Esophagus squamous epithelium (tissue), 5 donors: ENCODE measurements around the gene ACOX2. TPM values are rescaled to one million over a fixed set of nuclear protein-coding genes. Genes with fewer than 3 reads are reported as not detected.

Experiments
- DNase-seq: peaks from one replicate; lab custom pipeline; 2025; lab: John Stamatoyannopoulos, UW
- H3K27ac ChIP-seq, 4 donors: fragments of 200-600 bp; sonication (generic); one replicate each; pipeline ENCODE4 v1.5.1; 2016 to 2019; ENCODE audit warnings: mild to moderate bottlenecking in 1 of 4
- H3K27me3 ChIP-seq, 4 donors: fragments of 200-600 bp; sonication (generic); 1 replicate in 3 of 4; 2 replicates in 1 of 4; pipeline versions ENCODE4 v1.5.1 to v1.6.0; 2017 to 2021; ENCODE audit warnings: antibody characterized with exemption in 1 of 4
- H3K36me3 ChIP-seq, 3 donors: fragments of 200-600 bp; sonication (generic); one replicate each; pipeline ENCODE4 v1.5.1; 2016 to 2019
- H3K4me1 ChIP-seq, 3 donors: fragments of 200-600 bp; sonication (generic); one replicate each; pipeline ENCODE4 v1.5.1; 2017 to 2019
- H3K4me3 ChIP-seq, 4 donors: fragments of 200-600 bp; sonication (generic); 1 replicate in 3 of 4; 2 replicates in 1 of 4; pipeline ENCODE4 v1.5.1; 2016 to 2019; ENCODE audit warnings: mild to moderate bottlenecking in 2 of 4, moderate library complexity in 1 of 4
- H3K9me3 ChIP-seq, 3 donors: fragments of 200-600 bp; sonication (generic); one replicate each; pipeline ENCODE4 v1.5.1; 2016 to 2019
- CTCF ChIP-seq, 6 experiments: fragments of 450-650 bp in 4 of 6; fragments of 200-600 bp in 2 of 6; sonication (generic) in 2 of 6; IDR thresholded peaks; one replicate each; pipeline ENCODE4 v1.5.1; 2016 to 2019; ENCODE audit warnings: antibody characterized with exemption in 6 of 6, mild to moderate bottlenecking in 4 of 6, moderate library complexity in 4 of 6
- POLR2A ChIP-seq, 4 donors: fragments of 450-650 bp; IDR thresholded peaks; one replicate each; pipeline ENCODE4 v1.6.1; 2017; ENCODE audit warnings: antibody characterized with exemption in 4 of 4, mild to moderate bottlenecking in 4 of 4, moderate library complexity in 3 of 4
- WGBS, 2 donors: methylation state at CpG; one replicate each; pipeline ENCODE4 v1.1.5; 2018; 5-methylcytosine and 5-hydroxymethylcytosine counted together
- intact Hi-C: fragments of 100-400 bp; cut with DNase I; formaldehyde crosslinking; loops from one replicate; pipeline ENCODE4 v1.15.0; 2022
- total RNA-seq, 4 donors: library from RNA; depleted of rRNA; stranded (reverse); fragments of >200 nt; gene quantifications; one replicate each; pipeline ENCODE4 v1.1.0, GENCODE V29; 2016
- donor health status: DM: yes; HTN: yes; CAD: no.

ACOX2 gene
- total RNA-seq, 4 donors from 2014 or later = 5.3 to 14.1 (median 10.0) TPM

GRCh38 chr3:58572634-58573230, 35.7 kb upstream of the ACOX2 start:
- no peak for DNase-seq
- Histone ChIP-seq H3K4me1 (peaks cover 7 to 61% (median 20%) of the 10 kb centered on the region in 3 donors), H3K9me3 (no peaks in the 10 kb centered on the region), H3K27me3 (peaks cover 0 to 3% (median 0%) of the 10 kb centered on the region in 4 donors), H3K27ac (peak overlapping the region in 1 of 4 donors; percentile 6), H3K4me3 (no peak overlapping the region), H3K36me3 (peaks cover 0 to 9% (median 0%) of the 10 kb centered on the region in 3 donors)
- intact Hi-C loops = no loop called here
- 93 to 97% methylated on average over 6 to 7 of the region's 7 CpGs for WGBS, 2 donors
- TF ChIP-seq CTCF (IDR thresholded peaks at IDR 0.05) = no peak
- no peak for TF ChIP-seq POLR2A (IDR thresholded peaks at IDR 0.05)

GRCh38 chr3:58572013-58572633, 35.1 kb upstream of the ACOX2 start:
- H3K27ac ChIP-seq = peak overlapping the region in 1 of 4 donors; percentile 6
- TF ChIP-seq POLR2A (IDR thresholded peaks at IDR 0.05) (no peak), CTCF (IDR thresholded peaks at IDR 0.05) (no peak)
- no peak for DNase-seq

GRCh38 chr3:58570851-58571250, 33.9 kb upstream of the ACOX2 start:
- intact Hi-C loops = no loop called here
- Histone ChIP-seq H3K4me1 (peaks cover 0 to 42% (median 5%) of the 10 kb centered on the region in 3 donors), H3K27me3 (no peaks in the 10 kb centered on the region), H3K9me3 (no peaks in the 10 kb centered on the region), H3K36me3 (peaks cover 0 to 28% (median 6%) of the 10 kb centered on the region in 3 donors), H3K27ac (no peak overlapping the region), H3K4me3 (no peak overlapping the region)
- TF ChIP-seq POLR2A (IDR thresholded peaks at IDR 0.05) = no peak
- no peak for TF ChIP-seq CTCF (IDR thresholded peaks at IDR 0.05)
- no peak for DNase-seq
- 86 to 89% methylated on average over 4 to 5 of the region's 5 CpGs for WGBS, 2 donors

More at GRCh38 chr3:58572013-58572633, 35.1 kb upstream of the ACOX2 start:
- H3K36me3 ChIP-seq = peaks cover 0 to 15% (median 0%) of the 10 kb centered on the region in 3 donors
- WGBS, 2 donors = 78 to 90% methylated on average over 13 of the region's 13 CpGs
- intact Hi-C loops = no loop called here
- H3K4me1 ChIP-seq = peaks cover under 1 to 55% (median 16%) of the 10 kb centered on the region in 3 donors
- no peaks in the 10 kb centered on the region for H3K27me3 ChIP-seq
- no peaks in the 10 kb centered on the region for H3K9me3 ChIP-seq
- H3K4me3 ChIP-seq = no peak overlapping the region

GRCh38 chr3:58569287-58570001, 32.5 kb upstream of the ACOX2 start:
- TF ChIP-seq POLR2A (IDR thresholded peaks at IDR 0.05) (no peak), CTCF (IDR thresholded peaks at IDR 0.05) (no peak)
- intact Hi-C loops = loop anchor here (5.0 kb wide), 1 partner anchor 63 kb away; no protein-coding TSS in a partner anchor
- Histone ChIP-seq H3K36me3 (peaks cover 0 to 33% (median 8%) of the 10 kb centered on the region in 3 donors), H3K27ac (no peak overlapping the region), H3K4me3 (no peak overlapping the region), H3K27me3 (no peaks in the 10 kb centered on the region), H3K9me3 (no peaks in the 10 kb centered on the region), H3K4me1 (peaks cover 0 to 33% (median 0%) of the 10 kb centered on the region in 3 donors)
- no peak for DNase-seq
- WGBS, 2 donors = 93 to 100% methylated on average over 7 to 8 of the region's 12 CpGs
